Activated CD4-positive, CD25-positive, alpha-beta regulatory T cell treated with anti-CD3 and anti-CD28 coated beads, Interleukin-2, amount 50 U/mL, for 24 hours (primary cell): Measurements from ENCODE around the gene PKHD1.
"Not testable (repeated sequence)": the region's sequence is repeated elsewhere in the genome, so short reads cannot be mapped to it uniquely, and the experiment has no call there.

Source experiments
- ATAC-seq, 2 donors: fragments of 150-1000 bp; cut with Tn5 transposase; one replicate each; pipeline ENCODE4 v1.10.0; 2021; ENCODE audit warnings: mild to moderate bottlenecking in 1 of 2, moderate library complexity in 1 of 2

PKHD1 gene

GRCh38 chr6:51922479-51922878 lies 164.9 kb downstream of the PKHD1 start:
- ATAC-seq: not testable (repeated sequence)

DNA sequence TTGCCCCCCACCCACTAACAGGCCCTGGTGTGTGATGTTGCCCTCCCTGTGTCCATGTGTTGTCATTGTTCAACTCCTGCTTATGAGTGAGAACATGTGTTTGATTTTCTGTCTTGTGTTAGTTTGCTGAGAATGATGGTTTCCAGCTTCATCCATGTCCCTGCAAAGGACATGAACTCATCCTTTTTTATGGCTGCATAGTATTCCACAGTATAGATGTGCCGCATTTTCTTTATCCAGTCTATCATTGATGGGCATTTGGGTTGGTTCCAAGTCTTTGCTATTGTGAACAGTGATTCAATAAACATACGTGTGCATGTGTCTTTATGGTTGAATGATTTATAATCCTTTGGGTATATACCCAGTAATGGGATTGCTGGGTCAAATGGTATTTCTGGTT lies 169.1 kb downstream of the PKHD1 start:
- ATAC-seq: not testable (repeated sequence)

- no peak for ATAC-seq
Observed at GRCh38 chr6:51915098-51915497, 172.3 kb downstream of the PKHD1 start.

GRCh38 chr6:51913265-51913664 lies 174.1 kb downstream of the PKHD1 start:
- ATAC-seq: no peak

DNA sequence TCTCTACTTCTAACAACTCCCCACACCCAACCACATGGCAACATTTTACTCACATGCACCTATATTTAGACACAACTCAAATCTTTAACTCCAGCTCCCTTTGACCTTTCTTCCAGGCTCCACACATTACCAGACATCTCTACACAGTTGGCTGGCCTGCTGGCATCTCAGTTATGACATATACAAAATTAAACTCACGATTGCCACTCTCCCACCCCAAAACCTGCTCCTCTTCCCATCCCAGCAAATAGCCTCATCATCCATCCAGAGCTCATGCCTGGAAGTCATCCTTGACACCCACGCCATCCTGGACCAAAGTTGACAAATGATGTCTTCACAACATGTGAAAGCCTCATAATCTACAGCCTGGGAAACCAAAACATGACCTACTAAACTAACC lies 176.6 kb downstream of the PKHD1 start:
- ATAC-seq: no peak

GRCh38 chr6:51908243-51908642 lies 179.2 kb downstream of the PKHD1 start:
- no peak for ATAC-seq

DNA sequence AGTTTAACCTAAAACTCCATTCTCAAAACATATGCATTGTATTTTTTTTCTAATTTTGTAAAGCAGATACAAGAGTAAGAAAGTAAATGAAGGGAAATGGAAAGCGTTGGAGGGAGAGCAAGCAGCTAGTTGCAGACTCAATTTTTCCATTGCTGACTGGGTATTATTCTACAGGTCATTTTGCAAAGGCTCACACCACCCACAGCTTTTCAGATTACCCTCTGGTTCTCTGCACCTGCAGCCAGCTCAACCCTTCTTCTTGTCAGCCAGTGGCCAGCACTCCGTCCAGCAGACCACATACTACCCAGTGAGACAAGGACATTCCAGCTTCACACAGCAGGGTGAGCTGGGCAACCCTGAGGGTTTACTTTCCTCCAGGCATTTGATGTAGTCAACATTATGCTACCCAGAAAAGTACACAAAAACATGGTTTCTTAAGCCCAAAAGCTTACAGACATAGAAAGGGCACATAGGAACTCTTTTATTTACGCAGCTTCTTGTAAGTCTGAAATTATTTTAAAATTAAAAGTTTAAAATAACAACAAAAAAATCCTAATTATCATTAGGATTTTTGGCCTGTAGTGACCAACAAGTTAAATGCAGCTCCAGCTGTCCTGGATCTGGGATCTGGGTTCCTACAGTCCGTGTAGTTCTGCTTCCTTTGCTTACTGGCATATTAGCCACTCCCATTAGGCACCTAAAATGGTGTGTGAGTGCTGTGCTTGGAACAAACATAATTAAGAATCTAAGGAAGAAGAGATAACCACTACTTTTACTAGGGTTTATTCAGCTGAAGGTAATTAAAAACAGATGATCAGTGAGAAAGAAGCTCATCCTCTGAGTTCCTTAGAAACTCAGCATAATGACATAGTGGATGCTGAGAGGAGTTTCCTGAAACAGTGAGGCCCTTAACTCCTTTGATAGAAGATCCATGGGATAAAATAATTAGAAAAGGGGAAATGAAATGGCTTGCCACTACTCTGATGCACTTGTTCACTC lies 185.3 kb downstream of the PKHD1 start:
- no peak for ATAC-seq

DNA sequence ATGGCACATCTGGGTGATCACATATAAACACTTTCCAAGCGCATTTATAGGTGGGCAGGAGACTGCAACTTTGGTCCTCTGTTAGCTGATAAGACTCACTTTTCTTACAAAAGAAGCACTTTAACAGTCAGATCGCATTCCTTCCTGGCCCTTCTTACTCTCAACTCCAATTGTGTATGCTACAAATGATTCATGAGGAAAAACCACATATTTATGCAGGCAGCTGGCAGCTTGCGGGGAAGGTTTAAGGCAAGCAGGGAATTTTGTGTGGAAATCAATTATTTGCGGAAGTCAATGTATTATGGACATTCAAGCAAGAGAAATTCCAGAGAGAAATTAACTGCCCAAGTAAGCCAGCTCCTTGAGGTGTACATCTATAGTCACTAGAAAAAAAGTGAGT lies 194.0 kb downstream of the PKHD1 start:
- ATAC-seq: no peak

DNA sequence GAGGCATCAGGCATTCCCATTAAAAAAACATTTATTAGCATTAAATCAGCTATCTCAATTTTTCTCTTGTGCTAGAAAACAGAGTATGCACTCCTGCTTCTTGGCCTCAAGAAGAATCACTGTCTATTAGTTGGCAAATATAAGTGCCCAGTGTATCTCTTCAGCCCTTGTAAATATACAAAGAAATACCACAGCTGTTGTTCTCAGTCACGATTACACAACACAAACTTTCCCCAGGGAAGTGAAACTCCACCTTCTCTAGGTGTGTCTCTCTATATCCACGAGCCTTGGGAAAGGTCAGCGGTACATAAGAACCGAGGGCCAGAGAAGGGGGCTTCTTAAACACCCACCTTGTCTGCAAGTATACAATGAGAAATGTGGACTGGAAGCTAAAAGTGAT lies 194.7 kb downstream of the PKHD1 start:
- no peak for ATAC-seq

DNA sequence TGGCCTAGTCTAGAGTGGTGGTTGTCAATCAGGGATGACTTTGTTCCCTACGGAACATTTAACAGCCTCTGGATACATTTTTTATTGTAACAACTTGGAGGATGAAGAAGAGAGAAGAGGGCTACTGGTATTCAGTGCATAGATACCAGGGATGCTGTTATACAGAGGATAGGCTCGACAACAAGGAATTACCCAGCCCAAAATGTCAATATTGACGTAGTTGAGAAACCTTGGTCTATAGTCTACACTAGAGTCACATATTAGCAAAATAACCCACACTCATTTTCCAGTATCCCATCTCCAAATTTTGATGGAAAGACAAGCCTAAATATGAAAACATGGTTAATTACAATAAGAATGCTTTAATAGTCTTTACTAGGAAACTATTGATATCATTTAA lies 195.1 kb downstream of the PKHD1 start:
- no peak for ATAC-seq

- no peak for ATAC-seq
Observed at GRCh38 chr6:51891784-51892183, 195.6 kb downstream of the PKHD1 start.

DNA sequence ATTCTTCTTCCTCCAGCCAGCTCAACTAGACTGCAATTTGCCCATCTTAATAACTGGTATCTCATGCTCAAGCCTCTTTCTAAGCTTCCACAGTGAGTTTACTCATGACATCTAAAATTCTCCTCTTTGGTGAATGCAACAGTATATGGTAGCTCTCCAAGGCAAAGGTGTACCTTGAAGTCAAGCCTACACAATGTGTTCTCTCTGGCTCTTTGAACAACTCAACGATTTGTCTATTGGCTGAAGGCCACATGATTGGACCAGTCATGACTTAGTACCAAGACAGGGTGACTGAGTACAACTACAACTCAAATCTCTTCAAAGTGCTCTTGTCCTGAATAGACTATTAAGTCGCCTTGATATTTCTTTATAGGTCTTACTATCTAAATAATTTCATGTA lies 199.6 kb downstream of the PKHD1 start:
- ATAC-seq: no peak

DNA sequence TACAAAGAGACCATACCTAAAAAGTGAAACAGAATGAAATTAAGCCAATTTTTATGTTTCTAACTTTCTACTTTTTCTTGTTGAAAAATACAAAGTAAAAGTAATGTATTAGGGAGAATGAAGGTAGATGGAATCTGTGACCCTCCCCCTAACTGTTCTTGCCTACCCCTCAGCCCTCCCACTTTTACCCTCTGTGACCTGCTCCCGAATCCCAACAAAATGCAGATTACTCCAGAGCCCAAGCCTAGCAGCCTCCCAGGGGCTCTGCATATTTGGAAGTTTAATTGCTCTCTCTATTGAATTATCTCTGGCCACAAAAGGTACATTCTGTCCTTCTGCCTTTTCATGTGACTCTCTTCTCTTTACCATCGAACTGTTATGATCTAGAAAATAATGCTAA lies 201.5 kb downstream of the PKHD1 start:
- ATAC-seq: no peak

DNA sequence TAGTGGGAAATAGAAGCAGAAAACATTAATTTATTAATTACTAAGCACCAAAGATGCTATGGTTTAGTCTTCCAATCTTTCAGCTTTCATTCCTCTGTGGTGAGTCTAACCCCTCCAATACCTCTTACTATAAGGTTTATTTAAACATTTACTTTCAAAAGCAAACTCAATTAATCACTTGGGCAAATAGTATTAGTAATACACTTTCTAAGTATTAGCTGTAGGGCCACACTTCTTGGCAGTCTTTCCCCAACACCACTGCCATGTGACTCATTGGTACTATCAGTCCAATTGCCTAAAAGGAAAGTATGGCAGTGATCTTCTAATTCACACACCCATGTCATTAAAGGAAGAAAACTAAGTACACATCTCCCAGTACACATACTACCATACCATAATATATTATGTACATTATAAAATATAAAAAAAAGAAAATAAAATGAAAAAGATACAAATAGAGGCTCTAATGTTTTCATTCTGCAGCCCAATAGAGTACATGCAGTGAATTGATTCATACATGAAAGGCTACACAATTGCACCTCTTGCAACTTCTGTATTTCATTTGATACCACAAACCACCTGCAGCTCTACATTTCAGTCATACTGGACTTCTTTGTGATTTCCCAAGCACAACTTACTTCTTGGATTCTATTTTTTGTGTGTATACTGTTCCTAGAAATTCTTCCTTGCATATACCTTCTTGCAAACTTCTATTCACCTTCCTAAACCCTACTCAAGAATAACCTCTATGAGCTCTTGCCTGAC lies 218.6 kb downstream of the PKHD1 start:
- ATAC-seq: no peak

DNA sequence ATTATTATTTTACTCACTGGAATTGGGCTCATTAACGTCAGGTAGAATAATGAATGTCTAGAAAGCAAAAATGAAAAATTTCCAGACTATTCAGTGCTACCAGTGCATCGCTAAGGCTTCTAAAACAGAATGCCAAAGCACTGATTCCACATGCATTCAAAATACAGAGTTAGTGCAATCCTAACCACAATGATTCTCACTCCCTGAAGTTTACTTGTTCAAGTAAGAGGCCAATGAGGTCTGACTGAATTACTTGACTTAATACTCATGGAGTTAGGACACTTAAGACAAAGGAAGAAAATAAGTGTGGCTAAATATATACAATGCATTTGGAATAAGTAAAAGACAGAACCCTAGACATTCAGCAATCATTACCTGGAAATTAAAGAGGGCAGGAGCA lies 220.5 kb downstream of the PKHD1 start:
- ATAC-seq: no peak

DNA sequence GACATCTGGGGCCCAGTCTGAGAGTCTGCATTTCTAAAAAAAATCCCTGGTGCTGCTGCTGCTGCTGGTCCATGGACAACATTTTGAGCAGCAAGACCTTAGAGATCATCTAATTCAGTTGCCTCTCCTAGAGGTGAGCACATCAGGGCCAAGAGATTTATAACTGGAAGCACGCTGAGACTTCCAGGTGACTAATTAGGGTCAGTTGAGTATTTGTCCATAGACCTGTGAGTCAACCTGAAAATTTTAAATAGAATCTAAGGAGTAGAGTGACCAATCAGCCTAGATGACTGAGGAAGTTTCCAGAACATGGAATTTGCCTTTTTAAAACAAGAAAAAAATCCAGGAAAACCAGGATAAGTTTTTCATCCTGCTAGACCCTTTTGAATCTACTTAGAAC lies 221.4 kb downstream of the PKHD1 start:
- ATAC-seq: no peak

- ATAC-seq: no peak
Observed at GRCh38 chr6:51865176-51865575, 222.2 kb downstream of the PKHD1 start.

- no peak for ATAC-seq
Observed at GRCh38 chr6:51857134-51857533, 230.3 kb downstream of the PKHD1 start.

DNA sequence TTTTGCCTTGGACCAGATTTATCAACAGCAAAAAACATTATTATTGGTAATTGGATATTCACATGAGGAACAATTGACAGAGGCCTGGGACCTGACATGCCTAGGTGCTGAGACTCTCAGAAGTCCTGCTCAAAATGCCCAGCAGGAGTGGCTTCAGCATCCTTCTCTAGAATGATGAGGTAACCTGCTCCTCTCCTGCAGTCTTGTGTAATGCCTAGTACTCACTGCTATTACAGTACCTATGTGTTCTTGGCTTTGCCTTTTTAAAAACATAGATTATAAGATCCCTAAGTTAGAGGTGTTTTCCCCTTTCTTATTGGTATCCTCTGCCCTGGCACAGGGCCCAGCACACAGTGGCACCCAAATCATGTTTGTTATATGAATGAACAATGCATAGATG lies 230.9 kb downstream of the PKHD1 start:
- no peak for ATAC-seq

DNA sequence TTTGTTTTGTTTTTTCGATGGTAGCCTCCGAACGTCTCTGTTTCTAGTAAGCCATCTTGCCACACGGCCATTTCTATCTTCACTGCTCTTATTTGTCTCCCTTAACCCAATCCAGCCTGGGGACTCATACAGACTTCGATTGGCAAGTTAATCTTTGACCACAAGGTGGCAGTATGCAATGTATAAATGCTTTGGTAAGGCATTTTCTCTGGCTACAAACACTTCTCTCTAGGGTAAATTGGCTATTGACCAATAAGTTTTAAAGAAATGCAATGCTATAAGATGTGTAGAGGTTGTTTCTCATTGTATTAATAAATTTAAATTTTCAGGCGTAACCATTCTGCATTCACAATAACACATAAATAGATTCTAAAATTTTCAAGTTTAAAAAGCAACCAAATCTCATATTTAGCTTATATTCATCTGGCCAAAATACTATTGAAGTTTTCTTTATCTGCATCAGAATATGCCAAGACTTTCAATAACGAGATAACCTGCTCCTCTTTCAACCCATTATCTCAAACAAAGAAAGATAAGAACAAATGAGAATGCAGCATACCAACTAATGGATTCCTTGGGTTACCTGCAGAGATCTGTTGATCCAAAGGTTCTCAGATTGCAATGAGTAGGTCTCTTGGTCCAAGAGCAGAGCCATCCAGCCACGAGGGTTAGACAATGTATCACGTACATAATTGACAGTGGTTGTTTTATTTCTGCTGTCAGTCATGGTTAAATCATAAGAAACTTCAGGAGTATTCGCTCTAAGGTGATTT lies 231.9 kb downstream of the PKHD1 start:
- no peak for ATAC-seq

DNA sequence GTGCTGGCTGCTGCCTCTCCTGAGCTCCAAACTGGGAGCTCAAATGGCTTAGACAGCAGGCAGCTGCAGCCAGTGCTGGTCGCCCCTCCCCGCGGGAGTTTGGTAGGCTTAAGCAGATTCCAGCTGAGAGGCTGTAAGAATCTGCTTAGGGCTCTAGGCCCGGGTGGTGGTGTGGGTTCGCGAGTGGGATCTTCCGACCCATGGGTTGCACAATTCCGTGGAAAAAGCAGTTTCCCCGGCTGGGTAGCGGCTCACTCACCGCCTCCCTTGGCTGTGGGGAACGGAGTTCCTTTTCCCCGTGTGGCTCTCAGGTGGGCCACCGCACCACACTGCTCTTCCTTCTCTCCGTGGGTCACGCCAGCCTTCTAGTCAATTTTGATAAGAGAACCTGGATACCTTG lies 232.5 kb downstream of the PKHD1 start:
- ATAC-seq: no peak

GRCh38 chr6:51854347-51854746 lies 233.1 kb downstream of the PKHD1 start:
- no peak for ATAC-seq

GRCh38 chr6:51853109-51853508 lies 234.3 kb downstream of the PKHD1 start:
- ATAC-seq: not testable (repeated sequence)
